ENCODE measurements around the gene FGD6. TPM values are rescaled to one million over a fixed set of nuclear protein-coding genes. Genes with fewer than 3 reads are reported as not detected.

FGD6 gene
- total and polyA plus RNA-seq, 9 donors, result 4.5 to 18.7 (median 15.2) TPM

Other genes starting within 250 kb of the FGD6 start
- 10 to 100 TPM; 51.1 to 66.7 (median 57.3) TPM for gene NDUFA12, start 213.8 kb downstream of the FGD6 start, total RNA-seq
- gene NDUFA12, start 213.8 kb downstream of the FGD6 start, polyA plus RNA-seq, result 100 to 1,000 TPM in 1 of 2 donors, 10 to 100 TPM in 1; 75.5 to 151 TPM
- gene NR2C1, start 143.8 kb downstream of the FGD6 start, total RNA-seq, result 10 to 100 TPM; 29.3 to 41.4 (median 38.2) TPM
- 10 to 100 TPM; 20.2 to 42.2 TPM for gene NR2C1, start 143.8 kb downstream of the FGD6 start, polyA plus RNA-seq
- 10 to 100 TPM; 52.1 to 67.7 (median 53.5) TPM for gene VEZT, start 340 bp upstream of the FGD6 start, total RNA-seq
- gene VEZT, start 340 bp upstream of the FGD6 start, polyA plus RNA-seq, result 10 to 100 TPM; 31.2 to 46.4 TPM

All from ovary (tissue), 9 donors.